Panc1 (cell line): ENCODE data around the gene OSBPL10.

Experiments used
- CTCF ChIP-seq: fragments of 450-650 bp; IDR thresholded peaks from 2 replicates; pipeline ENCODE4 v1.5.1; 2017; ENCODE audit warnings: mild to moderate bottlenecking
- POLR2AphosphoS5 ChIP-seq: IDR thresholded peaks from 2 replicates; pipeline ENCODE4 v1.6.1; 2012; ENCODE audit warnings: mild to moderate bottlenecking, low read depth, low read length, moderate library complexity
- REST ChIP-seq, 2 experiments: IDR thresholded peaks; 2 replicates each; pipeline ENCODE4 v1.6.1; 2011 to 2012; ENCODE audit warnings: low read depth in 2 of 2, control low read depth in 1 of 2, low read length in 1 of 2, mild to moderate bottlenecking in 1 of 2, moderate library complexity in 1 of 2; ENCODE audit not compliant: insufficient read depth in 1 of 2
- TCF7L2 ChIP-seq: IDR thresholded peaks from 2 replicates; pipeline ENCODE4 v1.6.1; 2011; ENCODE audit warnings: mild to moderate bottlenecking, low read depth, low read length, inconsistent platforms

GRCh38 chr3:31815631-31816440 is 165.2 kb downstream of the OSBPL10 start:
- TF ChIP-seq CTCF (no peak), POLR2AphosphoS5 (no peak), TCF7L2 (no peak), REST (IDR thresholded peaks at IDR 0.05; ENCODE audit: insufficient read depth in 1 of 2, low read depth in 2 of 2, low read length in 1 of 2) (no peak)
